CD4-positive, alpha-beta memory T cell (primary cell): Measurements from ENCODE around the gene PRXL2A. TPM values are rescaled to one million over a fixed set of nuclear protein-coding genes. Genes with fewer than 3 reads are reported as not detected.
"Not testable (repeated sequence)": the region's sequence is repeated elsewhere in the genome, so short reads cannot be mapped to it uniquely, and the experiment has no call there.

ENCODE experiments used
- CTCF ChIA-PET: fragments of 350-600 bp; sonication (Branson Sonifier 250); formaldehyde crosslinking; loops from one replicate; lab custom pipeline; 2021; ENCODE audit warnings: inconsistent platforms; ENCODE audit not compliant: partially characterized antibody; lab: Charles Lee
- POLR2A ChIA-PET: fragments of 350-600 bp; sonication (Branson Sonifier 250); formaldehyde crosslinking; loops from one replicate; lab custom pipeline; 2021; ENCODE audit not compliant: partially characterized antibody; lab: Charles Lee
- DNase-seq, 5 donors: peaks; one replicate each; pipeline versions ENCODE4 v3.0.0 to v3.0.0-alpha.2; 2020 to 2022; ENCODE audit warnings: mixed read lengths in 1 of 5
- H3K27ac ChIP-seq: one replicate; pipeline ENCODE4 v1.7.0; 2013; ENCODE audit warnings: low read depth, low read length
- H3K27me3 ChIP-seq: 2 replicates; pipeline ENCODE4 v1.7.0; 2013; ENCODE audit warnings: mild to moderate bottlenecking, low read length, moderate library complexity; ENCODE audit not compliant: insufficient read depth
- H3K36me3 ChIP-seq: 2 replicates; pipeline ENCODE4 v1.7.0; 2013; ENCODE audit warnings: mild to moderate bottlenecking, low read length, moderate library complexity; ENCODE audit not compliant: insufficient read depth
- H3K4me1 ChIP-seq: 2 replicates; pipeline ENCODE4 v1.7.0; 2013; ENCODE audit warnings: mild to moderate bottlenecking, low read length, moderate library complexity; ENCODE audit not compliant: insufficient read depth
- H3K4me3 ChIP-seq, 2 donors: one replicate each; pipeline ENCODE4 v1.7.0; 2013; ENCODE audit warnings: low read length in 2 of 2, mild to moderate bottlenecking in 1 of 2
- H3K9me3 ChIP-seq, 2 donors: one replicate each; pipeline ENCODE4 v1.7.0; 2013; ENCODE audit warnings: low read length in 2 of 2, control low read depth in 1 of 2; ENCODE audit not compliant: control insufficient read depth in 1 of 2
- H3K27ac Mint-ChIP-seq, 7 donors: one replicate each; pipeline ENCODE4 v1.8.0; 2020 to 2021; ENCODE audit warnings: mixed read lengths in 7 of 7, mild to moderate bottlenecking in 6 of 7, inconsistent platforms in 3 of 7, moderate library complexity in 3 of 7
- H3K27me3 Mint-ChIP-seq, 2 donors: one replicate each; pipeline ENCODE4 v1.8.0; 2020 to 2021; ENCODE audit warnings: mixed read lengths in 2 of 2
- H3K36me3 Mint-ChIP-seq, 2 donors: one replicate each; pipeline ENCODE4 v1.8.0; 2020 to 2021; ENCODE audit warnings: mixed read lengths in 2 of 2, inconsistent platforms in 1 of 2, mild to moderate bottlenecking in 1 of 2
- H3K4me1 Mint-ChIP-seq, 4 donors: one replicate each; pipeline ENCODE4 v1.8.0; 2020 to 2021; ENCODE audit warnings: mixed read lengths in 4 of 4, mild to moderate bottlenecking in 1 of 4
- H3K4me3 Mint-ChIP-seq, 8 donors: one replicate each; pipeline ENCODE4 v1.8.0; 2020 to 2021; ENCODE audit warnings: mixed read lengths in 8 of 8, mild to moderate bottlenecking in 7 of 8, moderate library complexity in 6 of 8, inconsistent platforms in 3 of 8
- H3K9me3 Mint-ChIP-seq, 8 donors: one replicate each; pipeline ENCODE4 v1.8.0; 2020 to 2021; ENCODE audit warnings: mixed read lengths in 8 of 8, mild to moderate bottlenecking in 5 of 8, inconsistent platforms in 3 of 8, moderate library complexity in 1 of 8
- intact Hi-C: fragments of 100-400 bp; cut with micrococcal nuclease; formaldehyde crosslinking; loops from one replicate; pipeline ENCODE4 v1.15.1; 2023
- polyA plus RNA-seq, 2 donors: library from polyadenylated mRNA; unstranded; fragments of 300-500 nt; fragmentation: Illumina TruSeq; gene quantifications; one replicate each; pipeline ENCODE4 v1.2.3, GENCODE V29; 2021
- total RNA-seq, 2 experiments: library from RNA; stranded (reverse); gene quantifications; one replicate each; pipeline ENCODE4 v1.2.3, GENCODE V29; 2021

The PRXL2A gene
- total and polyA plus RNA-seq, 4 experiments from 2014 or later: 3.6 to 6.0 (median 4.2) TPM

- no peak for DNase-seq
- H3K27ac Mint-ChIP-seq: no peak overlapping the region
Observed at GRCh38 chr10:80414142-80414895, 6.0 kb downstream of the PRXL2A start.

GRCh38 chr10:80415734-80416478 is 7.6 kb downstream of the PRXL2A start:
- intact Hi-C loops: no loop called here
- H3K27ac Mint-ChIP-seq: peak overlapping the region in 1 of 7 donors; percentile 13
- no peaks in the 10 kb centered on the region for H3K9me3 ChIP-seq
- no peak overlapping the region for H3K4me3 ChIP-seq
- ChIA-PET CTCF (no interaction called here), POLR2A (interaction anchor here (0.6 kb wide), 1 partner anchor 71 kb away, joined by 3 read pairs; no protein-coding TSS in a partner anchor)
- H3K4me1 ChIP-seq: no peaks in the 10 kb centered on the region
- H3K4me1 Mint-ChIP-seq: no peaks in the 10 kb centered on the region
- no peaks in the 10 kb centered on the region for H3K36me3 Mint-ChIP-seq
- H3K27me3 Mint-ChIP-seq: no peaks in the 10 kb centered on the region
- H3K27ac ChIP-seq: no peak overlapping the region
- no peak for DNase-seq
- no peaks in the 10 kb centered on the region for H3K36me3 ChIP-seq
- no peaks in the 10 kb centered on the region for H3K27me3 ChIP-seq
- H3K4me3 Mint-ChIP-seq: no peak overlapping the region
- no peaks in the 10 kb centered on the region for H3K9me3 Mint-ChIP-seq

More at GRCh38 chr10:80414142-80414895, 6.0 kb downstream of the PRXL2A start:
- Mint-ChIP-seq H3K4me1 (no peaks in the 10 kb centered on the region), H3K27me3 (no peaks in the 10 kb centered on the region), H3K4me3 (no peak overlapping the region), H3K36me3 (no peaks in the 10 kb centered on the region), H3K9me3 (no peaks in the 10 kb centered on the region)
- Histone ChIP-seq H3K27me3 (no peaks in the 10 kb centered on the region), H3K36me3 (no peaks in the 10 kb centered on the region), H3K4me1 (no peaks in the 10 kb centered on the region), H3K9me3 (no peaks in the 10 kb centered on the region), H3K4me3 (no peak overlapping the region), H3K27ac (no peak overlapping the region)
- intact Hi-C loops: no loop called here
- ChIA-PET POLR2A (interaction anchor here (0.6 kb wide), 1 partner anchor 122 kb away, joined by 3 read pairs; no protein-coding TSS in a partner anchor), CTCF (no interaction called here)

- ChIA-PET POLR2A (no interaction called here), CTCF (no interaction called here)
- H3K36me3 ChIP-seq: no peaks in the 10 kb centered on the region
- no peaks in the 10 kb centered on the region for H3K27me3 ChIP-seq
- Mint-ChIP-seq H3K4me1 (no peaks in the 10 kb centered on the region), H3K9me3 (no peaks in the 10 kb centered on the region), H3K4me3 (no peak overlapping the region), H3K36me3 (no peaks in the 10 kb centered on the region), H3K27ac (peak overlapping the region in 1 of 7 donors; percentile 13), H3K27me3 (no peaks in the 10 kb centered on the region)
- intact Hi-C loops: no loop called here
- H3K4me1 ChIP-seq: no peaks in the 10 kb centered on the region
- no peak overlapping the region for H3K4me3 ChIP-seq
- no peak for DNase-seq
- H3K27ac ChIP-seq: no peak overlapping the region
- no peaks in the 10 kb centered on the region for H3K9me3 ChIP-seq
Observed at GRCh38 chr10:80416479-80417098, 8.2 kb downstream of the PRXL2A start.

GRCh38 chr10:80417256-80417655 is 8.9 kb downstream of the PRXL2A start:
- H3K27me3 Mint-ChIP-seq, H3K27ac Mint-ChIP-seq, H3K9me3 Mint-ChIP-seq, DNase-seq, H3K27me3 ChIP-seq, intact Hi-C loops, H3K36me3 Mint-ChIP-seq, H3K4me1 ChIP-seq, H3K4me3 Mint-ChIP-seq, H3K4me1 Mint-ChIP-seq, H3K4me3 ChIP-seq, H3K9me3 ChIP-seq, POLR2A ChIA-PET, H3K36me3 ChIP-seq, CTCF ChIA-PET, H3K27ac ChIP-seq: not testable (repeated sequence)

GRCh38 chr10:80421050-80421706 is 12.8 kb downstream of the PRXL2A start:
- DNase-seq: no peak
- H3K9me3 ChIP-seq: no peaks in the 10 kb centered on the region
- Mint-ChIP-seq H3K9me3 (no peaks in the 10 kb centered on the region), H3K4me3 (no peak overlapping the region), H3K27me3 (no peaks in the 10 kb centered on the region), H3K4me1 (no peaks in the 10 kb centered on the region), H3K36me3 (no peaks in the 10 kb centered on the region), H3K27ac (peak overlapping the region in 1 of 7 donors; percentile 26)
- no peaks in the 10 kb centered on the region for H3K27me3 ChIP-seq
- H3K4me3 ChIP-seq: no peak overlapping the region
- H3K36me3 ChIP-seq: no peaks in the 10 kb centered on the region
- ChIA-PET CTCF (interaction anchor here (0.9 to 3.5 kb wide), 2 partner anchors 23 to 85 kb away, joined by 3 to 13 read pairs; no protein-coding TSS in a partner anchor), POLR2A (no interaction called here)
- H3K27ac ChIP-seq: no peak overlapping the region
- no peaks in the 10 kb centered on the region for H3K4me1 ChIP-seq
- intact Hi-C loops: no loop called here

GRCh38 chr10:80421707-80422536 is 13.6 kb downstream of the PRXL2A start:
- POLR2A ChIA-PET: no interaction called here
- Mint-ChIP-seq H3K36me3 (peaks cover 0 to under 1% of the 10 kb centered on the region in 2 donors), H3K4me1 (no peaks in the 10 kb centered on the region), H3K27ac (no peak overlapping the region), H3K9me3 (no peaks in the 10 kb centered on the region), H3K27me3 (no peaks in the 10 kb centered on the region), H3K4me3 (no peak overlapping the region)
- Histone ChIP-seq H3K36me3 (no peaks in the 10 kb centered on the region), H3K4me3 (no peak overlapping the region), H3K27ac (no peak overlapping the region), H3K4me1 (no peaks in the 10 kb centered on the region), H3K9me3 (no peaks in the 10 kb centered on the region), H3K27me3 (no peaks in the 10 kb centered on the region)
- DNase-seq: no peak
- intact Hi-C loops: no loop called here
- CTCF ChIA-PET: interaction anchor here (0.9 to 3.5 kb wide), 2 partner anchors 23 to 84 kb away, joined by 3 to 13 read pairs; no protein-coding TSS in a partner anchor
